HG02938 (cell line): ENCODE measurements around the gene CLCA4.
A peak's percentile ranks its signal among the peaks of the same experiment; 100 is the strongest.

ENCODE experiments used
- ATAC-seq: cut with Tn5 transposase; IDR thresholded peaks from one replicate; pipeline ENCODE4 v1.9.1; 2021; ENCODE audit warnings: mild to moderate bottlenecking, moderate library complexity; ENCODE audit not compliant: unreplicated experiment

CLCA4 gene

DNA sequence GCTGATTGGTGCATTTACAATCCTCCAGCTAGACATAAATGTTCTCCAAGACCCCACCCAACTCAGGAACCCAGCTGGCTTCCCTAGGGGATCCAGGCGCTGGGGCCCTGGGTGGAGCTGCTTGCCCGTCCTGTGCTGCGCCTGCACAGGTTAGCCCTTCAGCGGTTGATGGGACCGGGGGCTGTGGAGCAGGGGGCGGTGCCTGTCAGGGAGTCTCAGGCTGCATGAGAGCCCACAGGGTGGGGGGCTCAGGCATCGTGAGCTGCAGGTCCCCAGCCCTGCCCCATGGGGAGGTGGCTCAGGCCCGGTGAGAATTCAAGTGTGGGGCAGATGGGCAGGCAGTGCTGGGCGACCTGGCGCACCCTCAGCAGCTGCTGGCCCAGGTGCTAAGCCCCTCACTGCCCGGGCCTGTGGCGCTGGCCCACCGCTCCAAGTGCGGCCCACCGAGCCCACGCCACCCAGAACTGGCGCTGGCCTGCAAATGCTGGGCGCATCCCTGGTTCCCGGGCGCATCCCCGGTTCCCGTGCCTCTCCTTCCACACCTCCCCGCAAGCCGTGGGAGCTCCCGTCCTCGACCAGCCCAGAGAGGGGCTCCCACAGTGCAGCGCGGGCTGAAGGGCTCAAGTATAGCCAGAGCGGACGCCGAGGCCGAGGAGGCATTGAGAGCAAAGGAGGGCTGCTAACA lies 23.1 kb upstream of the CLCA4 start:
- no peak for ATAC-seq

DNA sequence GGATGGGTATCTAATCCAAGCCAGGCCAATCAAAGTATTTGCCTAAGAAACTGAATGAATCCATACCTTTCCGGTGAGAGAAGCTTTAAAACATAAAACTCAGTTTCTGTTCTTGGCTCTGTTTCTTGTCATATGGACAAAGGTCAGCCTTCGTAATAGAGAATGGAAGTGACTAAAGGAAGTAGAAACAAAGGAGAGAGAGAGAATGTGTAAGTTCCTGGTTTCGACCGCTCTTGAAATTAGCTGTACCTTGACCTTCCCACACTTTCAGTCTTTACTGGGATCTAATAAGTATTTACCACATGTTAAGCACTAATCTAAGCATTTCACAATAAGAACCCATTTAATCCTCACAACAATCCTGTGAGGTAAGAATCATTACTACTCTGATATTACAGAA lies 19.6 kb upstream of the CLCA4 start:
- ATAC-seq: no peak

DNA sequence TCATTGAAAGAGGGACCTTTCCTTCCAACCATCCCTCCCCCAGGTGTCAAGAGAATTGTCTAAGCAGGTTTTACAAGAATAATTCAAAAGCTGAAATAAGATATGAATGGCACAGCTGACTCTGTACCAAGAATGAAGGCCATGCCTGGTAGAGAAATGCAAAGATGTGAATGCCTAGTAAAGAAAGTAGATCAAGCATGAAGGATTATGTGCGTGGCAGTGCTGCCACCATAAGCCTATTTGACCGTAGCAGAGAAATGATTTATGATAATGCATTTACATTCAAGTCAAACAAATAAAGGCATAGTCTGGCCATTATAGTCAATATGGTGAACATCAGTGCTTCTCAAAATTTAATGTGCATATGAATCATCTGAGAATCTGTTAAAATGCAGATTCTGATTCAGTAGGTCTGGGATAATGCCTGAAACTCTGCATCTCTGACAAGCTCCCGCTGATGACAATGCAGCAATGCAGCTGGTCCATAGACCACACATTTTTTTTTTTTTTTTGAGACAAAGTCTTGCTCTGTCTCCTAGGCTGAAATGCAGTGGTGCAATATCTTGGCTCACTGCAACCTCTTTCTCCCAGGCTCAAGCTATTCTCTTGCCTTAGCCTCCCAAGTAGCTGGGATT lies 16.6 kb upstream of the CLCA4 start:
- ATAC-seq: no peak

- no peak for ATAC-seq
These were observed 8.8 kb upstream of the CLCA4 start for GRCh38 chr1:86537928-86538695.

GRCh38 chr1:86538775-86539174 lies 8.1 kb upstream of the CLCA4 start:
- ATAC-seq: no peak

- no peak for ATAC-seq
These were observed 5.0 kb upstream of the CLCA4 start for GRCh38 chr1:86541859-86542258.

DNA sequence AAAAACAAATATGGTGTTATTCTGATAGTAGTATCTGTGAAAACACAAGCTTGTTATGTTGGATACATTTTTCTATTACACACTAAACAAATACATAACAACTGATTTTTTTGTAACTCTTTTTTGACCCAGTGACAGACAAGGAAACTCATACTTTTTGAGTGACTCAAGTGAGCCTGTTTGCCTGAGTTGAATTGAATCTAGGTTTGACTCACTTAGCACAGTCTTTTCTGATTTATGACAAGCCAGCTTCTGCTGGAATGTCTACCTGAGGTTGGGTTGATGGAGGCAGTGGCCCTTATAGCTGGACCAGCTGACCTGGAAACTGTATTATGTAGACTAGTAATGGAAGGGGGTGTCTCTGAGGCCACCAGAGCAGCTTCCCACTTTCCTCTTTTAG lies 4.2 kb upstream of the CLCA4 start:
- no peak for ATAC-seq

- no peak for ATAC-seq
These were observed 2.0 kb downstream of the CLCA4 start for GRCh38 chr1:86548839-86549238.

- ATAC-seq: no peak
These were observed 4.4 kb downstream of the CLCA4 start for GRCh38 chr1:86551305-86551704.

DNA sequence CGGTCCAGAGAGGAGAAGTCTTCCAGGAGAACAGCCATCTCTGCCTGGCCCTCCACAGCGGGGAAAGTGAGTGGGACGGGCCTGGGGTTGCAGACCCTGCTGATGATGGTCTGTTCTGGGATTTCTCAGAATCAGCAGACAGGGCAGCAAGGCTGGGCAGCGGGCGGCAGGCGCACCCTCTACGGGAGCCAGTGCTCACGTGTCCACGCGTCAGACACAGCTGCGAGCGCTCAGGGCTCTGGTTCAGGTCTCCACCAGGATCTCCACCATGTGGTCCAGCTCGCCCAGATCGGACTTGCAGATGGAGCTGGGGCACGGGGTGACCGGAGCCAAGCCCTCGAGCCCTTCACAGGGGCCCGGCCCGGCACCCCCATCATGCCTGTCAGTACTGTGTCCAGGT lies 5.5 kb downstream of the CLCA4 start:
- no peak for ATAC-seq

DNA sequence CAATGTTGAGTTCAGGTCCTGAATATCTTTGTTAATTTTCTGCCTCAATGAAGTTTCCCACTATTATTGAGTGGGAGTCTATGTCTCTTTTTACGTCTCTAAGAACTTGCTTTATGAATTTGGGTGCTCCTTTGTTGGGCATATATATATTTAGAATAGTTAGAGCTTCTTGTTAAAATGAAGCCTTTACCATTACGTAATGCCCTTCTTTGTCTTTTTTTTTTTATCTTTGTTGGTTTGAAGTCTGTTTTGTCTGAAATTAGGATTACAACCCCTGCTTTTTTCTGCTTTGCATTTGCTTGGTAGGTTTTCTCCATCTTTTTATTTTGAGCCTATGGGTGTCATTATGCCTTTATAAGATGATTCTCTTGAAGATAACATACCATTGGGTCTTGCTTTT lies 10.9 kb downstream of the CLCA4 start:
- no peak for ATAC-seq

- ATAC-seq: no peak
These were observed 17.0 kb downstream of the CLCA4 start for GRCh38 chr1:86563849-86564248.

GRCh38 chr1:86567341-86567740 lies 20.5 kb downstream of the CLCA4 start:
- no peak for ATAC-seq

DNA sequence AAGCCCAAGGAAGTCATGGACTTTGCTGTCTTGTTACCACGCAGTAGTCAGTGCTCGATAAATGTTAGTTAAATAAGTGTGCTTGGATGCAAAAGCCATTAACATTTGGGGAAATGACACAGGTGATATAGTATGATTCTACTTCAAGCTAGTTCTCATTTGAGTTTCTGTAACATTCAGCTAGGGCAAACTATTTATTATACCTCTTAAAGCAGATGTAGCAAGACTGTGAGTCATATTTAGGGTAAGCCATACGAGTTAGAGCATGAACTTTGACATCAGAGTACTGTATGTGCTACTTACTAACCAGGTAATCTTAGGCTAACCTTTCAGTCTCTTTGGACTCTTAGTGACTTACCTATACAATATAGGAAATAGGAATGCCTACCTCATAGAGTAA lies 21.0 kb downstream of the CLCA4 start:
- ATAC-seq: no peak

DNA sequence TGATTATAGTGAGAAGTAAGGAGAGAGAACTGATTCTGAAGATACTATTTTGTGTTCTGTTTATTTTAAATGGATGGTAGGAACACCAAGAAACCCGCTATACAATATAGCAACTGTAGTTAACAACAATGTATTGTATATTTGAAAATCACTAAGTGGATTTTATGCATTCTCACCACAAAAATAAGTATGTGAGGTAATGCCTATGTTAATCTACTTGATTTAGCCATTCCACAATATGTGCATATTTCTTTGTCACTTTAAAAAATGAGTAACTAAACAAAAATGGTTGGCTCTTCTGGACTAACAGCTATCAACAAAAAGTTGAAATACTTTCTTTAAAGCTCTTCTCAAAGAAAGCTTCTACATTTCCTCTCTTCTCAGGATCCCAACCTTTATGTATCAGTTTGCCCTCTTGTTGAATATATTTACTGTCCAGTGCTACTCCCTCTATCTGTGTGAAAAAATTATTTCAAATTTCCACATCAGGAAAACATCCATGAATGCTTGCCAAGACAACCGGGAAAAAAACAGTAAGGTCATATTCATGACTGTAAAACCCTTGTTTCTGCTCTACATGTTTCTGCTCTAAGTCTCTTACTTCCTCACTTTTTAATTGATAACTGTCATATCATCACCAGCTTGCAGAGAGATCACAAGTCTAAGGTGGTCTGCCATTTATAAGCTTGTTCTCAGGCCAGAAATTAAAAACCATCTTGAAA lies 27.0 kb downstream of the CLCA4 start:
- no peak for ATAC-seq

- ATAC-seq: no peak
These were observed 34.4 kb downstream of the CLCA4 start for GRCh38 chr1:86581231-86581630.

DNA sequence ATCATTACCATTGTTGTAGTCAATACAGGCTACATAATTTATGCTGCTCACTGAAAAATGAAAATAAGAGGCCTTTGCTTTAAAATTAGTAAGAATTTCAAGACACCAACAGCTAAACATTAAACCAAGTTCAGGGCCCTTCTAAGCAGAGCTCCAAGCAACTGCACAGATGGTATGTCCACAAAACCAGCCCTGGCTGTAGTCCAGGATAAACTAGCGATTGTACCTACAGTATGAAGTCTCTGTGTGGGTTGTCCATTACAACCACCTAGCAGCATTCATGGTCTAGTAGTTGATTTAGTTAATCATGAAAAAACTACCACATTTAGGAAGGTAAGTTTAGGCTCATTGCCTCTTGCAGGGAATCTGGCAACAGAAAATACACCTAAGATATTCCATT lies 35.3 kb downstream of the CLCA4 start:
- no peak for ATAC-seq

DNA sequence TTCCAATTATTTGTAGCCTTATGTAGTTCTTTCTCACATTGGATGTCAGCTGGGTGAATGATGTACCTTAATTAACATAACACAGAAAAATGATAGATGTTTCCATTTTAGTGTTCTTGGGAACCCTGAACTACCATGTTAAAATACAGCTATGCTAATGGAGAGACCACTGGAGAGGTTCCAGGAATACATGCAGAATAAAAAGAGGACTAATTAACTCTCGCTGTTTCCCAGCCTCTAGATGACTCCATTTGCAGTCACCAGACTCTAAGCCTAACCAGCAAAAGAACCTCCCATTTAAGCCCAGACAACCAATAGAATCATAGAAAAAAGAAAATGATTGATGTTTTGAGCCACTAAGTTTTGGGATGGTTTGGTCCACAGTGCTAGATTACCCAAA lies 36.2 kb downstream of the CLCA4 start:
- no peak for ATAC-seq

GRCh38 chr1:86583593-86583992 lies 36.7 kb downstream of the CLCA4 start:
- peak; percentile 58 for ATAC-seq

DNA sequence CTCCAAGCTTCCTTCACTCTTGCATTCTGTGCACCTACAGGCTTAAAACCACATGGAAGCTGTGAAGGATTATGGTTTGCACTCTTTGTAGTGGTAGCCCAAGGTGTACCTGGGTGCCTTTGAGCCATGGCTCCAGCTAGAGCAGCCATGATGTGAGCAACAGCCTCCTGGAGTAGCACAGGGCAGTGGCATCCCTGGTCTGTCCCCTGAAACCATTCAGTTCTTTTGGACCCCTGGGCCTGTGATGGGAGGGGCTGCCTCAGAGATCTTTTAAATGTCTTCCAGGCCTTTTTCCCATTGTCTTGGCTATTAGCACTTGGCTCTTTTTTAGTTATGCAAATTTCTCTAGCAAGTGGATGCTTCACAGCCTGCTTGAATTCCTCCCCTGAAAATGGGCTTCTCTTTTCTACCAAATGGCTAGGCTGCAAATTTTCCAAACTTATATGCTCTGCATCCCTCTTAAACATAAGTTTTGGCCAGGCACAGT lies 47.4 kb downstream of the CLCA4 start:
- ATAC-seq: no peak

DNA sequence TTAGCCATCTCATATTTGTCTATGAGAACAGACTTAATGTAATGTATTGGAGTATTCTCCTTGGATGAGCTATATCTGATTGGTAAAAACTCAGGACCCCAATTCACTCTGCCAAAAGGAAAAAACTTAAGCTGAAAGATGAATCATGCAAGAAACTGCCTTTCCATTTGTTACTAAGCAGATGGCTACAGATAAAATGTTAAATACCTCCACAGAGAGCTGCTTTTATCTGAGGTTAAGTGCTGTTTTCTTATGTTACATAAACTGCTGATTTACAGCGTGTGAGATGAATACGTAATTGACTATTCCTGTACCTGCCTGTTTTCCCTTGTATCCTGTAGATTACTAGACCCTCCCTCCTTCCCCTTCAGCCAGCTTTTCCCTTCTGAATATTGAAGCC lies 49.3 kb downstream of the CLCA4 start:
- no peak for ATAC-seq
